Adipocyte (in vitro differentiated cells): ENCODE data around the gene ST6GALNAC5.
"Not testable (repeated sequence)": the region's sequence is repeated elsewhere in the genome, so short reads cannot be mapped to it uniquely, and the experiment has no call there.

Experiments
- DNase-seq: peaks from one replicate; pipeline ENCODE4 v3.0.0-alpha.2; 2015; ENCODE audit warnings: low read depth
- H3K27me3 ChIP-seq: replicated peaks from 2 replicates; pipeline ENCODE4 v1.7.0; 2013; ENCODE audit warnings: mild to moderate bottlenecking, low read length, moderate library complexity; ENCODE audit not compliant: control insufficient read depth, insufficient read depth
- H3K36me3 ChIP-seq: 2 replicates; pipeline ENCODE4 v1.7.0; 2013; ENCODE audit warnings: low read length, mild to moderate bottlenecking, moderate library complexity; ENCODE audit not compliant: control insufficient read depth, insufficient read depth, severe bottlenecking
- H3K4me1 ChIP-seq: 2 replicates; pipeline ENCODE4 v1.7.0; 2013; ENCODE audit warnings: mild to moderate bottlenecking, low read length, moderate library complexity; ENCODE audit not compliant: control insufficient read depth, insufficient read depth
- H3K4me3 ChIP-seq: 2 replicates; pipeline ENCODE4 v1.7.0; 2013; ENCODE audit warnings: mild to moderate bottlenecking, low read length, moderate library complexity
- H3K9ac ChIP-seq: 2 replicates; pipeline ENCODE4 v1.7.0; 2013; ENCODE audit warnings: mild to moderate bottlenecking, low read length, moderate library complexity
- H3K9me3 ChIP-seq: 2 replicates; pipeline ENCODE4 v1.7.0; 2013; ENCODE audit warnings: mild to moderate bottlenecking, low read length, moderate library complexity; ENCODE audit not compliant: control insufficient read depth

ST6GALNAC5 gene

GRCh38 chr1:76961181-76961819, 94.0 kb downstream of the ST6GALNAC5 start:
- no peaks in the 10 kb centered on the region for H3K9me3 ChIP-seq
- no peak overlapping the region for H3K4me3 ChIP-seq
- no peak for DNase-seq
- no peaks in the 10 kb centered on the region for H3K27me3 ChIP-seq
- H3K4me1 ChIP-seq = peaks cover 7% of the 10 kb centered on the region
- H3K9ac ChIP-seq = no peak overlapping the region
- H3K36me3 ChIP-seq = no peaks in the 10 kb centered on the region

DNA sequence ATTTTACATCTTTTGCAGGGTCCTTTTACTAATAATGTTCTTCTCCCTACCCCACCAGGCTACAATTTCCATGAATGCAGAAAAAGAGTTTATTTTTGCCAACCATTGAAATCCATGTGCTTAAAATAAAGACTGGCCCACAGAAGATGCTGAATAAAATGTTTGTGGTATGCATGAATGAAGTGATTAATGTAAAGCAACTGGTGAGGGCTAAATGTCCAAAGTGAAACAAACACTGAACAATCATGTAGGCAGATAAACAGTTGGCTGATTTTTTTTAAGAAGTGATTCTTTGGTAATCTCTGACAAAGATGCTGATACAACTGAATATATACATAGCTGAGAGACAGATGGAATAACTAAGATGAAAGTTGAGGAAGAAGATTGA, 94.5 kb downstream of the ST6GALNAC5 start:
- no peaks in the 10 kb centered on the region for H3K36me3 ChIP-seq
- H3K27me3 ChIP-seq = no peaks in the 10 kb centered on the region
- peaks cover 7% of the 10 kb centered on the region for H3K4me1 ChIP-seq
- H3K9me3 ChIP-seq = no peaks in the 10 kb centered on the region
- DNase-seq = no peak
- no peak overlapping the region for H3K9ac ChIP-seq
- H3K4me3 ChIP-seq = no peak overlapping the region

DNA sequence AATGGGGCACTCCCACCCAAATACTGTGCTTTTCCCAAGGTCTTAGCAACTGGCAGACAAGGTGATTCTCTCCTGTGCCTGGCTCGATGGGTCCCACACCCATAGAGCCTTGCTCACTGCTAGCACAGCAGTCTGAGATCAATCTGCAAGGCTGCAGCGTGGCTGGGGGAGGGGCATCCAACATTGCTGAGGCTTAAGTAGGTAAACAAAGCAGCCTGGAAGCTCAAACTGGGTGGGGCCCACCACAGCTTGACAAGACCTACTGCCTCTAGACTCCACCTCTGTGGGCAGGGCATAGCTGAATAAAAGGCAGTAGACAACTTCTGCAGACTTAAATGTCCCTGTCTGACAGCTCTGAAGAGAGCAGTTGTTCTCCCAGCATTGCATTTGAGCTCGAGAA, 114.0 kb downstream of the ST6GALNAC5 start:
- not testable (repeated sequence) for H3K4me1 ChIP-seq, H3K4me3 ChIP-seq, H3K9ac ChIP-seq, H3K36me3 ChIP-seq, H3K27me3 ChIP-seq, DNase-seq
- peaks cover 17% of the 10 kb centered on the region for H3K9me3 ChIP-seq

DNA sequence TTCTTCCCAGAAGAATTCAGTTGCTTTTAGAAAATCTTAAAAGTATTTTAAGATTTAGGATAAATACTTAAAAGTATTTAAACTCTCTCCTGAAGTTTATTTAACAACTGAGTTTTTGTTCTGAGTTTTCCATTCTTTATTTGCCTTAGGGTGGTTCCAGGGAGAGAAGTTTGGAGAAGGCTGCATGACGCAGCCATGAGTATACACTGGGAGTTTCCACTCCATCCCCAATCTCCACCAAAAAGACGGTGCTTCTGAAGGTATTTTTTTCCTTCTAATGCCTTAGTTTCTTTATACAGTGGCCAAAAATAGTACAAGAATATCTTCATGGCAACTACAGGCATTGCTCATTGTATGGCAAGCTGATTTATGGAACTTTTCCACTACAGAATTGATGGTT, 122.7 kb downstream of the ST6GALNAC5 start:
- H3K4me1 ChIP-seq = peaks cover 9% of the 10 kb centered on the region
- H3K36me3 ChIP-seq = no peaks in the 10 kb centered on the region
- DNase-seq = no peak
- H3K4me3 ChIP-seq = no peak overlapping the region
- H3K27me3 ChIP-seq = no peaks in the 10 kb centered on the region
- no peak overlapping the region for H3K9ac ChIP-seq
- H3K9me3 ChIP-seq = no peaks in the 10 kb centered on the region

DNA sequence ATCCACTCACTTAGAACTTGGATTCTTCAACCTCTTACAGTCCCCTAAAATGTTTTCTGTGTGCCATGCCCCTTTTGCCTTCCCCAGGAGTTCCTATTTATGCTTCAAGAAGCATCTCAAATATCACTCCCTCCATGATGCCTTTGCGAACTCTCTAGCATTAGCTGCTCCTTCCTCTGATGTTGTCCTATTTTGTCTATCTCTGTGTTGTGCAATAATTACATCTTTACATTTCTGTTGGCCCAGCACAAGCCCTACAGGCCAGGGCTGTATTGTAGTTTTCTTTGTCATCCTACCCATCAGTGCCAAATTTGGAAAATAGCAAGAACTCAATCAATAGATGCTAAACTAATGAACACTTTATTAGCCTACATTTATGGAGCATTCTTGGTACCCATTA, 125.8 kb downstream of the ST6GALNAC5 start:
- Histone ChIP-seq H3K9ac (no peak overlapping the region), H3K36me3 (no peaks in the 10 kb centered on the region), H3K27me3 (no peaks in the 10 kb centered on the region), H3K9me3 (no peaks in the 10 kb centered on the region), H3K4me1 (peaks cover 11% of the 10 kb centered on the region), H3K4me3 (no peak overlapping the region)
- no peak for DNase-seq

- no peaks in the 10 kb centered on the region for H3K27me3 ChIP-seq
- H3K4me1 ChIP-seq = peaks cover 14% of the 10 kb centered on the region
- peak; percentile 84 for DNase-seq
- H3K9ac ChIP-seq = no peak overlapping the region
- no peak overlapping the region for H3K4me3 ChIP-seq
- no peaks in the 10 kb centered on the region for H3K36me3 ChIP-seq
- no peaks in the 10 kb centered on the region for H3K9me3 ChIP-seq
Measured at GRCh38 chr1:76998582-76999223, 131.4 kb downstream of the ST6GALNAC5 start.

- H3K4me1 ChIP-seq = no peaks in the 10 kb centered on the region
- no peaks in the 10 kb centered on the region for H3K9me3 ChIP-seq
- H3K4me3 ChIP-seq = no peak overlapping the region
- no peaks in the 10 kb centered on the region for H3K27me3 ChIP-seq
- no peaks in the 10 kb centered on the region for H3K36me3 ChIP-seq
- no peak overlapping the region for H3K9ac ChIP-seq
- no peak for DNase-seq
Measured at GRCh38 chr1:77007675-77008074, 140.4 kb downstream of the ST6GALNAC5 start.

- Histone ChIP-seq H3K4me1 (no peaks in the 10 kb centered on the region), H3K27me3 (no peaks in the 10 kb centered on the region), H3K9me3 (no peaks in the 10 kb centered on the region), H3K4me3 (no peak overlapping the region), H3K36me3 (no peaks in the 10 kb centered on the region), H3K9ac (no peak overlapping the region)
- no peak for DNase-seq
Measured at GRCh38 chr1:77010937-77011336, 143.7 kb downstream of the ST6GALNAC5 start.

GRCh38 chr1:77012066-77012465, 144.8 kb downstream of the ST6GALNAC5 start:
- Histone ChIP-seq H3K9ac (no peak overlapping the region), H3K36me3 (no peaks in the 10 kb centered on the region), H3K27me3 (peaks cover 4% of the 10 kb centered on the region), H3K4me3 (no peak overlapping the region), H3K9me3 (no peaks in the 10 kb centered on the region), H3K4me1 (no peaks in the 10 kb centered on the region)
- DNase-seq = no peak

GRCh38 chr1:77014073-77014788, 147.0 kb downstream of the ST6GALNAC5 start:
- Histone ChIP-seq H3K4me3 (no peak overlapping the region), H3K9me3 (no peaks in the 10 kb centered on the region), H3K36me3 (no peaks in the 10 kb centered on the region), H3K4me1 (no peaks in the 10 kb centered on the region), H3K9ac (no peak overlapping the region), H3K27me3 (peaks cover 13% of the 10 kb centered on the region)
- DNase-seq = no peak

GRCh38 chr1:77015748-77016341, 148.6 kb downstream of the ST6GALNAC5 start:
- Histone ChIP-seq H3K27me3 (peaks cover 14% of the 10 kb centered on the region), H3K9ac (no peak overlapping the region), H3K4me1 (no peaks in the 10 kb centered on the region), H3K9me3 (no peaks in the 10 kb centered on the region), H3K4me3 (no peak overlapping the region), H3K36me3 (no peaks in the 10 kb centered on the region)
- DNase-seq = no peak
